GM18499 (cell line): ENCODE results near the gene ATP6AP2.

Experiments used
- ATAC-seq: cut with Tn5 transposase; IDR thresholded peaks from one replicate; pipeline ENCODE4 v1.9.1; 2021; ENCODE audit warnings: moderate number of reproducible peaks; ENCODE audit not compliant: insufficient read depth, unreplicated experiment

ATP6AP2 gene

DNA sequence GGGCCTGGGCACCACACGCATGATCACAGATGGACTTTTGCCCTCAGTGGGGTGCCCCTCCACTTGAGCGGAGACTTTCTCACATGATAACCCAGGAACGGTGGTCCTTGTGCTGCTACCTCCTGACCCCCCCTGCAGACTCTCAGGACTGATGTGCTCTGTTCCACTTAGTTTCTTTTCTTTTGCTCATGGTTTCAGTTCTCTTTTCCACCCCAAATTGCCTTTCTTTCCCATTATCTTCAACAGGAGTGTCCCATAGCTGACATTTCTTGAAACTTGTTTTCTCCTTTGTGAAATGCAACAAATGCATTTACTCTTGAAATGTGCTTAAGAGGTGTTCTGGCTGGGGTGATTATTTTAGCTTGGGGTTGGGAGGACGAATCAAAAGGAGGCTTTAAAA is 51.4 kb downstream of the ATP6AP2 start:
- ATAC-seq, result no peak

DNA sequence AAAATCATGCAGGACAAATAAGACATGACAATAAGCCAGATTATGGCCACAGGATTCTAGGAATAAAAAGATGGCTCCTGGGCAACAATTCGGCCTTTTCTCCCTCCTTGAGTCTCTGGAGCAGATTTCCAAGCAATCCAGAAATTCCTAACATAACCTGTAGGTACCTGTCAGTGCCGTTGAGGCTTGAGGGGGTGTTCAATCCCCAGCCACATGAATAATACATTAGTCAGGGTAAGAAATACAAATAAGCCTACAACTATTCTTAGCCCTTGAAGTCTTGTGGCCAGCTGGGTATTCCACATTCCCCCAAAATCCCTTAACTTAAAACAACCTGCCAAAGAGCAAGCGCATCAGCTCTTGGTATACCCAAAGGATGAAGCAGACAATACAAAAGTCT is 56.9 kb downstream of the ATP6AP2 start:
- no peak for ATAC-seq

DNA sequence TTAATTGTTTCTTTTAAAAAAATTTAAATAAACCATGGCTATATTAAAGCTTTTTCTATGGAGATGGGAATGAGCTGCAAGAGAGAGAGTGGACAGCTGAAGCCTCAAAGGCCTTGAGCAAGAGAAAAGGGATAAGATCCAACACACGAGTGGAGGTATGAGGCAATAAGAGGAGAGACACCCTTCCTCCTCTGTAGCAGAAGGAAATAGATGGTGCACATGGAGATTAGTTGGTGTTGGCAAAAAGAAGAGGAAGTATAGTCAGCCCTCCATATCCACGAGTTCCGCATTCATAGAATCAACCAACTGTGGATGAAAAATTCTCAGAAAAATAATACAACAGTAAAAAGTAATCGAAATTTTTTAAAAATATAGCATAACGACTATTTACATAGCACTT is 63.4 kb downstream of the ATP6AP2 start:
- ATAC-seq, result no peak

DNA sequence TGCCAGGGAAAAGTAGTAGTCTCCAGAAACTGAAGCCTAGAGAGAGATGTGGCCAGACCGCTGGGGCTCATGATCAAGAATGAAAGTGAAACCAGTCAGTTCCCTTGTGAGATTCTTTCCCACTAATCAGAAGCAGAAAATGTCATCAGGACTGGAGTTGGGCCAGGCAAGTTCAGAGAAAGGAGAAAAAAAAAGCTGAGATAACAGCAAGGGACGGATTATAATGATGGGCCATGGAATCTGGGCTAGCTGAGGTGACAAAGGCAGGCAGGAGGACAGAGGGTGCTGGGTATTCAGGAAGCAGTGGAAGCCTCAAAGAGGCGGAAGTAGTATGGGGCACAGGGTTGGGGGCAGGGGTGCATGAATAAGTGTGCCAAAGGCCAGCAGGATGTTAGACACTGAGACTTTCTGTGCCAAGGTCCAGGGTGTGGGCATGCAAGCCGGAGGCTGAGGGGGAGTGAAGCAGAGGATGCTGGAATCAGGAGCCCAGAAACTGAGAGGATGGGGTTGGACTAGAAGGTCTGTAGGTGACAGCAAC is 64.1 kb downstream of the ATP6AP2 start:
- ATAC-seq, result no peak

DNA sequence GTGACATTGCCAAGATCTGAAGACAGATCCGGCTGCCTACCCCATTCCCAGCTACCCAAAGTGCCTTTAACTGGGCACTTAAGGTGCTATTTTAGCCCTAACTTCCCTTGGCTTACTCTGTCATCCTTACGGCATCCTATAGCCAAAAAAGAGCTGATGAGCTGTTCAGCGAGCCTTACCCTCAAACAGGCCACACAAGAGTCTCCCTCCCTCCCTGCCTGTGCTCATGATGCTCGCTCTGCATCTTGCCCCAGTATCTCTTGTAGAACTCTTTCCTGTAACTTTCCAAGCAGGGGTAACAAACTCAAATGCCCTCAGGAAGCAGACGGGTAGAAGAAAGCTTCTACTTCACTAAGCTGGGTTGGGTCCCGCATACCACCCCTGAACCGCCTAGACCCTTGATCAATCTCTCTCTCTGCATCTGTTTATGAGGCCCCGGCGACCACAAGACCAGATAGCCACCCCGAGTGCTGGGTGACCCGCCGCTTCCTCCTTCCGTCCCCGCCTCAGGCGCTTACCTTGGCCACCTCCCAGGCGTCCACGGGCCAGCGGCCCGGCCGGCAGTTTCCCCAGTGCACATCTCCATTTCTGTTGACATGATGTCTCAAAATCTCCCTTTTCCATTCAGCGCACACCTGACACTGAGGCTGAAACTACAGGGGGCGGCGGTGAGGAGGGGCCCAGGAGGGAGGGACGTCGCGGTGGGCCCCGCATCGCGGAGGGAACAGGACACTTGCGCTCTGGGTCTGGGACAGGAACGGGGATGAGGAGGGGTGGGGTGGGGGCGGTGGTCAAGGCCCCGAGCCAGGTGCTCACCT is 65.9 kb downstream of the ATP6AP2 start:
- peak; percentile 3 for ATAC-seq

DNA sequence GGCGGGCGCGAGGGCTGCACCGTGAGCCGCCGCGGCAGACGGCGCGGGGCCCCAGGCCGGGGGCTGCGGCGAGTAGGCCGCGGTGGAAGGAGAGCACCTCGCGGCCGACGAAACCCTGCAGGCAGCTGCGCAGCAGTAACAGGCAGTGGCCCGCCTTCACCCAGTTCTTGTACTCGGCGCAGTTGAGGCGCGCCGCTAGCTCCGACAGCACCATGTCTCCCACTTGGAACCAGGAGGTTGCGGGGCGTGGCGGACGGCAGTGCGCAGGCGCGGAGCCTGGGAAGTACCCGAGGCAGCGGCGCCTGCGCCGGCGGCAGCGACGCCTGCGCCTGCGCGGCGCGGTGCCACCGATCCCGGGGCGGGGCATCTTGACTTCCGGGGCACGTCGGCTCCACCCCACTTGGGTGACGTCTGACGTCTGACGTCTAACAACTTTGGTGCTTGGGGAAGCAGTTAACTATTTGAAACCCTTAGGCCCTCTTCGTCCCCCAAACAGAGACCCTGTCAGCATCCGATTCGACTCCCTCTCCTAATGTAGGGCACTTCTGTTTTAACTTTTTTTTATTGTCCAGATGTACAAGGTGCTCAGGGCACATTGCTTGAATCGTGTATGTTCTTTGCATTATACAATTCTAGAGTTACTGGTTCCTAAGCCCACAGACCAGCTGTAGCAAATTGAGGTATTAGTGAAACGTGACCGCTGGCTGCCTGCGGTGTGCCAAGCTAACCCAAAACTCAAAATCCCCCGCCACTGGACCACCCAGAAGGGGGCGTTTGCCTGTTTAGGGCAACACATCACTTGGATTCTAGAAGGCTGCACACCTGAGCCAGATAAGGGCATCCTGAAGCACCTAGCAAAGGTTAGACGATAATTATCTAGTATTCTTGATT is 66.8 kb downstream of the ATP6AP2 start, which contains the start of gene CXorf38:
TSS of gene CXorf38 (minus strand) at position 255 of the 891 bp plus-strand sequence. CDS start at position 214, 41 bp downstream.
- peak; percentile 58 for ATAC-seq

DNA sequence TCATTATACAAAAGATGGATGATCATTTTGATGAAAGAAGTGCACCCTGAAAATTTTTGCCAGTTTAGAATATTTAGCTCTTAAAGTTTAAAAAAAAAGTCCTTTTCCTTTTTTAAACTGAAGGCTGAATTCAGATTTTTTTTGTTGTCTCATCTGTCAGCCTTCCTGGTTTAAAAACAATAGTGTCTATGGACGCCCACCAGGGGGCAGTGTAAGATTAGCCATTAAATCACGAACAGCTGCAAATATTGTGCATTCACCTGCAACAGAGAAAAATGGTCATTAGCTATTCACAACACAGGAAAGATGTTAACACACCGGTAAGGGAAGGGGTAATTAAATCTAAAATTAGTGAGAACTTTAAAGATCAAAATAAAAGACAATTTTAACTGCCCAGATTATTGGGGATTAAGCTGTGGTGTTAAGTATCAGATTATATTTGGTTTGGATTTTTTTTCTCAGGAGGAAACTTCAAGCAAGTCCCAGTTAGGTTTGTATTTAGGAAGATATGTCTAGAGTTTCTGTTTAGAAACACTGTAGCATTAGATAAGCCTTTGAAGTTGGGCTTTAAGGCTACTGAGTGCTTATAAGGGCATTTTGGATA is 71.0 kb downstream of the ATP6AP2 start:
- ATAC-seq, result no peak

DNA sequence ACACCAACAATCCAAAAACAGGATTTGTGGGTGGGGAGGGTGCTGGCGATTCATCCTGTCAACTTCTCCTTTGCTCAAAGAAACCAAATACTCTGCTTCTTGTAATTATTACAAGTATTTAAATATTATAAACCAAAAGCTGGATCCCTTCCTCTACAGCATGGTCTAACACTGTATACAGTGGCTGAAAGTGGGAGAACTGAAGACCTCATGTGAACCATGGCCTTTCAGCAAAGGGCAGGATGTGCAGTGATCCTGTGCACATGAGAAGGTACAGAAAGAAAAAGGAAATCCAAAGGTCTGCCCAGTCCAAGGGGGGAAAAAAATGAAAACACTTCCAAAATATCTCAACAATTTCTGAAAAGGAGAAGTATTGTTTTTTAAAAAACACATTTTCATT is 71.9 kb downstream of the ATP6AP2 start:
- ATAC-seq, result no peak

DNA sequence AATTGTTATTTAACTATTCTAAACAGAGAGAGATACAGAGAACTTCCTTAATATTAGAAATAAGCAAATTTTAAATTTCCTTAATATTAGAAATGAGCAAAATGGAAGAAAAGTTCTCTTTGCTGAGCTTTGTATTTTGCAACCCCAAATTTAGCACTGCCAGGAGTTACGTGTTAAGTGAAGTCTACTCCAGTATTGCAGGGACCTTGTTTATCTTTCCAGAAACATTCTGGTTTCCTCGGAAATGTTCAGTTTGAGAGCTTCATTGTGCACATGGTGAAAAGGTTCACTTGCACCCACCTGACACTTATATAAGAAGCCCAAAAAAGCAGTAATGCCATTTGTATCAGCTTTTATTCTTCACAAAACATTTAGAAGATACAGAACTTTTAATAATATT is 72.8 kb downstream of the ATP6AP2 start:
- no peak for ATAC-seq
